PC-3 (cell line): Measurements from ENCODE around the gene CDH22. TPM values are rescaled to one million over a fixed set of nuclear protein-coding genes. Genes with fewer than 3 reads are reported as not detected.
A peak's percentile ranks its signal among the peaks of the same experiment; 100 is the strongest.

Experiments used
- ATAC-seq: fragments of 200-7000 bp; cut with Tn5 transposase; 2 replicates; pipeline ENCODE4 v1.9.1; 2020; ENCODE audit warnings: mild to moderate bottlenecking, moderate library complexity
- BruUV-seq: library from RNA; stranded (reverse); fragments of 400-500 nt; replicated peaks from 2 replicates; lab custom pipeline; 2021; lab: Mats Ljungman, UMichigan
- CTCF ChIA-PET: fragments of 300-600 bp; sonication (Branson Sonifier 250); formaldehyde crosslinking; loops from one replicate; lab custom pipeline; 2022; ENCODE audit warnings: antibody characterized with exemption; lab: Charles Lee
- POLR2A ChIA-PET: fragments of 300-600 bp; sonication (Branson Sonifier 250); formaldehyde crosslinking; loops from one replicate; lab custom pipeline; 2022; ENCODE audit warnings: antibody characterized with exemption; ENCODE audit not compliant: unreplicated experiment; lab: Charles Lee
- DNase-seq: peaks from one replicate; pipeline ENCODE4 v3.0.0-alpha.2; 2015
- H2AFZ ChIP-seq: fragments of 300-600 bp; sonication (generic); 2 replicates; pipeline ENCODE4 v1.6.0; 2016; ENCODE audit warnings: antibody characterized with exemption, low read length
- H3F3A ChIP-seq: fragments of 300-600 bp; sonication (generic); one replicate; pipeline ENCODE4 v1.6.0; 2017; ENCODE audit warnings: antibody characterized with exemption, low read length, control low read depth, mild to moderate bottlenecking; ENCODE audit not compliant: unreplicated experiment
- H3K27ac ChIP-seq: fragments of 300-600 bp; sonication (generic); 2 replicates; pipeline ENCODE4 v1.5.1; 2016; ENCODE audit warnings: mild to moderate bottlenecking, low read length
- H3K27me3 ChIP-seq: fragments of 300-600 bp; sonication (generic); 2 replicates; pipeline ENCODE4 v1.6.1; 2016; ENCODE audit warnings: low read length, mixed read lengths
- H3K36me3 ChIP-seq: fragments of 300-600 bp; sonication (generic); 2 replicates; pipeline ENCODE4 v1.6.1; 2016; ENCODE audit warnings: low read depth, mixed run types, low read length, mixed read lengths
- H3K4me1 ChIP-seq: fragments of 300-600 bp; sonication (generic); 2 replicates; pipeline ENCODE4 v1.5.1; 2016; ENCODE audit warnings: low read length; ENCODE audit not compliant: insufficient read depth
- H3K4me2 ChIP-seq: fragments of 300-600 bp; sonication (generic); 2 replicates; pipeline ENCODE4 v1.6.0; 2016; ENCODE audit warnings: low read length
- H3K4me3 ChIP-seq: fragments of 300-600 bp; sonication (generic); 2 replicates; pipeline ENCODE4 v1.5.1; 2016; ENCODE audit warnings: mild to moderate bottlenecking, low read length, mixed read lengths
- H3K79me2 ChIP-seq: fragments of 300-600 bp; sonication (generic); 2 replicates; pipeline ENCODE4 v1.6.1; 2017; ENCODE audit warnings: low read length, mixed read lengths
- H3K9ac ChIP-seq: fragments of 300-600 bp; sonication (generic); 2 replicates; pipeline ENCODE4 v1.6.0; 2016; ENCODE audit warnings: mild to moderate bottlenecking, low read length
- H3K9me2 ChIP-seq: fragments of 300-600 bp; sonication (generic); replicated peaks from 2 replicates; pipeline ENCODE4 v1.6.1; 2016; ENCODE audit warnings: mixed run types, low read length, mixed read lengths
- H3K9me3 ChIP-seq: fragments of 300-600 bp; sonication (generic); 2 replicates; pipeline ENCODE4 v1.6.1; 2016; ENCODE audit warnings: low read length, mixed read lengths
- H4K20me1 ChIP-seq: fragments of 300-600 bp; sonication (generic); 2 replicates; pipeline ENCODE4 v1.6.1; 2016; ENCODE audit warnings: low read length, mixed read lengths
- CTCF ChIP-seq: fragments of 300-600 bp; sonication (generic); conservative IDR thresholded peaks from 2 replicates; pipeline ENCODE4 v1.5.1; 2017; ENCODE audit warnings: antibody characterized with exemption, low read depth, mild to moderate bottlenecking, low read length
- EZH2 ChIP-seq: fragments of 300-600 bp; sonication (generic); IDR thresholded peaks from one replicate; pipeline ENCODE4 v1.6.1; 2017; ENCODE audit warnings: antibody characterized with exemption, mild to moderate bottlenecking, low read length; ENCODE audit not compliant: unreplicated experiment
- EZH2phosphoT487 ChIP-seq: fragments of 300-600 bp; sonication (generic); IDR thresholded peaks from 2 replicates; pipeline ENCODE4 v1.6.1; 2018; ENCODE audit warnings: mild to moderate bottlenecking, antibody characterized with exemption, low read length, borderline replicate concordance
- intact Hi-C: fragments of 100-400 bp; cut with micrococcal nuclease; formaldehyde crosslinking; loops from 2 replicates; pipeline ENCODE4 v1.9.0; 2023
- total RNA-seq: library from RNA; depleted of rRNA; stranded (reverse); fragments of >200 nt; gene quantifications from 2 replicates; pipeline ENCODE4 v1.2.3, GENCODE V29; 2014

CDH22 gene
- total RNA-seq, 1 experiment from 2014 or later = not detected

- no peak overlapping the region for H3K4me2 ChIP-seq
- POLR2A ChIA-PET = no interaction called here
- DNase-seq = no peak
- no peaks in the 10 kb centered on the region for H3K79me2 ChIP-seq
- peaks cover 14% of the 10 kb centered on the region for H3K27me3 ChIP-seq
- H3K9ac ChIP-seq = no peak overlapping the region
- intact Hi-C loops = no loop called here
- H2AFZ ChIP-seq = no peak overlapping the region
- BruUV-seq = no TSS peak
- no peaks in the 10 kb centered on the region for H3F3A ChIP-seq
- ATAC-seq = no peak
- no peaks in the 10 kb centered on the region for H3K36me3 ChIP-seq
- H3K4me1 ChIP-seq = peaks cover 13% of the 10 kb centered on the region; the same call in 1 of the 2 replicates
- H3K27ac ChIP-seq = no peak overlapping the region
- no peaks in the 10 kb centered on the region for H3K9me3 ChIP-seq
- no peaks in the 10 kb centered on the region for H3K9me2 ChIP-seq
- no peak for TF ChIP-seq CTCF
- TF ChIP-seq EZH2phosphoT487 = no peak
- TF ChIP-seq EZH2 = no peak
- no peak overlapping the region for H3K4me3 ChIP-seq
- CTCF ChIA-PET = no interaction called here
- H4K20me1 ChIP-seq = no peaks in the 10 kb centered on the region
Observed at GRCh38 chr20:46256293-46256692, 52.0 kb downstream of the CDH22 start.

- intact Hi-C loops = no loop called here
- Histone ChIP-seq H3K27me3 (peaks cover 14% of the 10 kb centered on the region), H3F3A (no peaks in the 10 kb centered on the region)
Observed at GRCh38 chr20:46255440-46256104, 52.7 kb downstream of the CDH22 start.

More at GRCh38 chr20:46255440-46256104, 52.7 kb downstream of the CDH22 start:
- H2AFZ ChIP-seq = no peak overlapping the region
- no peak overlapping the region for H3K4me2 ChIP-seq
- no peak overlapping the region for H3K9ac ChIP-seq
- TF ChIP-seq EZH2 (no peak), CTCF (no peak)
- no peak overlapping the region for H3K27ac ChIP-seq
- no peaks in the 10 kb centered on the region for H3K36me3 ChIP-seq
- CTCF ChIA-PET = no interaction called here
- DNase-seq (peak; percentile 97), ATAC-seq (peak; percentile 71)
- H3K9me3 ChIP-seq = no peaks in the 10 kb centered on the region
- no peaks in the 10 kb centered on the region for H3K9me2 ChIP-seq
- no peak overlapping the region for H3K4me3 ChIP-seq
- peaks cover 13% of the 10 kb centered on the region; the same call in 1 of the 2 replicates for H3K4me1 ChIP-seq
- H3K79me2 ChIP-seq = no peaks in the 10 kb centered on the region
- H4K20me1 ChIP-seq = no peaks in the 10 kb centered on the region
- BruUV-seq = no TSS peak
- POLR2A ChIA-PET = no interaction called here
